Common myeloid progenitor, CD34-positive (primary cell): Measurements from ENCODE around the gene DPEP1.
A peak's percentile ranks its signal among the peaks of the same experiment; 100 is the strongest.
"Not testable (repeated sequence)": the region's sequence is repeated elsewhere in the genome, so short reads cannot be mapped to it uniquely, and the experiment has no call there.

Source experiments
- CTCF ChIA-PET: fragments of 350-600 bp; sonication (Branson Sonifier 250); formaldehyde crosslinking; loops from one replicate; lab custom pipeline; 2021; ENCODE audit warnings: antibody characterized with exemption; lab: Charles Lee
- POLR2A ChIA-PET: fragments of 350-600 bp; sonication (Branson Sonifier 250); formaldehyde crosslinking; loops from one replicate; lab custom pipeline; 2021; ENCODE audit warnings: antibody characterized with exemption; lab: Charles Lee
- DNase-seq, 3 donors: peaks; one replicate each; pipeline versions ENCODE4 v3.0.0 to v3.0.0-alpha.2; 2013
- H3K27ac ChIP-seq, 2 experiments: 1 replicate in 1 of 2; 2 replicates in 1 of 2; pipeline ENCODE4 v1.7.0; 2013; ENCODE audit warnings: inconsistent platforms in 2 of 2, low read length in 2 of 2, mild to moderate bottlenecking in 2 of 2, low read depth in 1 of 2, moderate library complexity in 1 of 2; ENCODE audit not compliant: severe bottlenecking in 2 of 2, insufficient read depth in 1 of 2, poor library complexity in 1 of 2
- H3K27me3 ChIP-seq, 5 experiments: replicated peaks in 2 of 5; 1 replicate in 3 of 5; 2 replicates in 2 of 5; pipeline versions ENCODE4 v1.6.1 to v1.7.0; 2013; ENCODE audit warnings: low read length in 4 of 5, mild to moderate bottlenecking in 2 of 5, moderate library complexity in 2 of 5, inconsistent platforms in 1 of 5; ENCODE audit not compliant: insufficient read depth in 5 of 5, control insufficient read depth in 4 of 5
- H3K36me3 ChIP-seq, 4 experiments: 1 replicate in 2 of 4; 2 replicates in 2 of 4; pipeline versions ENCODE4 v1.6.1 to v1.7.0; 2013; ENCODE audit warnings: low read length in 3 of 4, control low read depth in 1 of 4, mild to moderate bottlenecking in 1 of 4; ENCODE audit not compliant: control insufficient read depth in 4 of 4, insufficient read depth in 4 of 4
- H3K4me1 ChIP-seq, 4 experiments: 1 replicate in 3 of 4; 2 replicates in 1 of 4; pipeline versions ENCODE4 v1.6.1 to v1.7.1; 2013; ENCODE audit warnings: low read length in 3 of 4, mild to moderate bottlenecking in 3 of 4, control low read depth in 1 of 4, inconsistent platforms in 1 of 4, moderate library complexity in 1 of 4; ENCODE audit not compliant: control insufficient read depth in 4 of 4, insufficient read depth in 4 of 4; ENCODE audit errors: control extremely low read depth in 1 of 4
- H3K4me3 ChIP-seq, 7 experiments: 1 replicate in 4 of 7; 2 replicates in 3 of 7; pipeline versions ENCODE4 v1.5.1 to v1.7.0; 2013; ENCODE audit warnings: mild to moderate bottlenecking in 7 of 7, low read length in 6 of 7, moderate library complexity in 6 of 7, inconsistent platforms in 2 of 7, low read depth in 2 of 7, control low read depth in 1 of 7; ENCODE audit not compliant: insufficient read depth in 4 of 7, control insufficient read depth in 1 of 7; ENCODE audit errors: extremely low read depth in 1 of 7
- H3K9me3 ChIP-seq, 5 experiments: 1 replicate in 4 of 5; 2 replicates in 1 of 5; pipeline versions ENCODE4 v1.6.1 to v1.7.1; 2013; ENCODE audit warnings: low read length in 4 of 5, mild to moderate bottlenecking in 2 of 5, inconsistent platforms in 1 of 5, low read depth in 1 of 5, moderate library complexity in 1 of 5; ENCODE audit not compliant: control insufficient read depth in 4 of 5, insufficient read depth in 2 of 5; ENCODE audit errors: control extremely low read depth in 1 of 5
- WGBS: methylation state at CpG from one replicate; pipeline ENCODE4 v1.1.5; 2013; ENCODE audit not compliant: insufficient coverage; 5-methylcytosine and 5-hydroxymethylcytosine counted together

The DPEP1 gene

GRCh38 chr16:89569506-89570341 is 43.7 kb upstream of the DPEP1 start:
- 98% methylated on average over 20 of the region's 23 CpGs for WGBS
- Histone ChIP-seq H3K9me3 (no peaks in the 10 kb centered on the region), H3K4me1 (peaks cover 0 to 45% (median 41%) of the 10 kb centered on the region in 4 experiments), H3K4me3 (no peak overlapping the region), H3K36me3 (peaks cover 0 to 5% (median 2%) of the 10 kb centered on the region in 4 experiments), H3K27ac (no peak overlapping the region), H3K27me3 (peaks cover 0 to 11% (median 0%) of the 10 kb centered on the region in 5 experiments)
- CTCF ChIA-PET = interaction anchor here (1.3 kb wide), 1 partner anchor 18 kb away, joined by 3 read pairs; no protein-coding TSS in a partner anchor
- POLR2A ChIA-PET = interaction anchor here (0.6 kb wide), 2 partner anchors 33 to 41 kb away, joined by 3 to 4 read pairs; no protein-coding TSS in a partner anchor
- no peak for DNase-seq

- Histone ChIP-seq H3K27me3 (peaks cover 0 to 18% (median 2%) of the 10 kb centered on the region in 5 experiments), H3K27ac (no peak overlapping the region), H3K4me1 (peaks cover 0 to 45% (median 40%) of the 10 kb centered on the region in 4 experiments), H3K36me3 (peaks cover 0 to 5% (median 0%) of the 10 kb centered on the region in 4 experiments), H3K4me3 (no peak overlapping the region), H3K9me3 (no peaks in the 10 kb centered on the region)
- DNase-seq = no peak
- whole genome bisulfite sequencing = 87% methylated on average over 16 of the region's 30 CpGs
- ChIA-PET POLR2A (interaction anchor here (0.6 kb wide), 2 partner anchors 32 to 42 kb away, joined by 3 to 4 read pairs; no protein-coding TSS in a partner anchor), CTCF (no interaction called here)
Observed at GRCh38 chr16:89570342-89570923, 43.0 kb upstream of the DPEP1 start.

- H3K9me3 ChIP-seq, H3K4me3 ChIP-seq, CTCF ChIA-PET, POLR2A ChIA-PET, H3K36me3 ChIP-seq, H3K27ac ChIP-seq, DNase-seq: not testable (repeated sequence)
- 95% methylated on average over 20 of the region's 36 CpGs for WGBS
- peaks cover 0 to 39% (median 37%) of the 10 kb centered on the region in 4 experiments for H3K4me1 ChIP-seq
- peaks cover 0 to 24% (median 2%) of the 10 kb centered on the region in 5 experiments for H3K27me3 ChIP-seq
Observed at GRCh38 chr16:89570983-89571598, 42.4 kb upstream of the DPEP1 start.

DNA sequence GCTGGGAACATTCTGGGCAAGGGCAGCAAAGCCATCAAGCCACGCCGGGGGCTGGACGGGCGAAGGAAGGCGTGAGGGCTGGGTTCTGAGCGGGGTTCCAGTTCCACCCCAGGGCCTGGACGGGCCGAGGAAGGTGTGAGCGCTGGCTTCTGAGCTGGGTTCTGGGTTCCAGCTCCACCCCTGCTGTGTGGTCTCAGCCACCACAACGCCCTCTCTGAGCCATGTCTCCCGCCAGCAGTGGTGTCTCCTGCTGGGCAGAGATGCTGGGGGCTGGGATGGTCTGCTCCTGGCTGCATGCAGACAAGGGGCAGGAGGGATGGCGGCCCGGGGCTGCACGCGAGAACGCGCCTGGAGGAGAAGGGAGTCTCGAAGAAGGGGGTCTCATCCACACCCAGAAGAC is 41.8 kb upstream of the DPEP1 start:
- H3K9me3 ChIP-seq = no peaks in the 10 kb centered on the region
- no peak for DNase-seq
- no peak overlapping the region for H3K27ac ChIP-seq
- POLR2A ChIA-PET = no interaction called here
- CTCF ChIA-PET = no interaction called here
- H3K36me3 ChIP-seq = peaks cover 0 to 5% (median 0%) of the 10 kb centered on the region in 4 experiments
- peaks cover 0 to 39% (median 36%) of the 10 kb centered on the region in 4 experiments for H3K4me1 ChIP-seq
- 90% methylated on average over 16 of the region's 18 CpGs for whole genome bisulfite sequencing
- peaks cover 0 to 29% (median 2%) of the 10 kb centered on the region in 5 experiments for H3K27me3 ChIP-seq
- H3K4me3 ChIP-seq = no peak overlapping the region

DNA sequence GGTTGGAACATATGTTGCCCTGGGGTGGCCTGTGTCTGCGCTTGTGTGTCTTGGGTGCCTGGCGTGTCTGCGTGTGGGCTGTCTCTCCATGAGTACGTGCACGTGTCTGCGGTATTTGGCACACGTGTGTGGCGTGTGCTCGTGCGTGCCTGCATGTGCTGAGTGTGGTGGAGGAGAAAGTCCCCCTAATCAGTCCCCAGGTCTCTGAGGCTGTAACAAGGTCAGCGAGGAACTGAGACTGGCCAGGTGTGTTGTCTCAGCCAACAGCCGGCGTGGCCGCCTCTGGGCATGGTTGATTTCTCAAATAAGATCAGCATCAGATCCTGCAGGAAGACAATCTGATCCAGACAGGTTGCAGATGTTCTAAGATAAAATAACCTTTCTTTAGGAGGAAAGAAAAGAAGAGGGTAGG is 41.4 kb upstream of the DPEP1 start:
- peak; percentile 34 to 85 (median 81) for DNase-seq
- no peak overlapping the region for H3K27ac ChIP-seq
- ChIA-PET CTCF (no interaction called here), POLR2A (no interaction called here)
- peak overlapping the region in 1 of 7 experiments; percentile 14 for H3K4me3 ChIP-seq
- 16% methylated on average over 7 of the region's 14 CpGs for WGBS
- H3K27me3 ChIP-seq = peaks cover 0 to 33% (median 2%) of the 10 kb centered on the region in 5 experiments
- H3K36me3 ChIP-seq = peaks cover 0 to 5% (median 0%) of the 10 kb centered on the region in 4 experiments
- peaks cover 0 to 39% (median 36%) of the 10 kb centered on the region in 4 experiments for H3K4me1 ChIP-seq
- H3K9me3 ChIP-seq = peaks cover 0 to 4% (median 0%) of the 10 kb centered on the region in 5 experiments

- POLR2A ChIA-PET = no interaction called here
Observed at GRCh38 chr16:89572485-89573205, 40.8 kb upstream of the DPEP1 start.

More at GRCh38 chr16:89572485-89573205, 40.8 kb upstream of the DPEP1 start:
- WGBS = 69% methylated on average over 19 of the region's 19 CpGs
- no peak overlapping the region for H3K27ac ChIP-seq
- H3K4me3 ChIP-seq = no peak overlapping the region
- H3K4me1 ChIP-seq = peaks cover 0 to 39% (median 36%) of the 10 kb centered on the region in 4 experiments
- H3K27me3 ChIP-seq = peaks cover 0 to 39% (median 2%) of the 10 kb centered on the region in 5 experiments
- CTCF ChIA-PET = no interaction called here
- H3K36me3 ChIP-seq = no peaks in the 10 kb centered on the region
- peaks cover 0 to 6% (median 0%) of the 10 kb centered on the region in 5 experiments for H3K9me3 ChIP-seq
- DNase-seq = no peak
